HG03039 (cell line): Measurements from ENCODE around the gene SPATA1.

Experiments used
- ATAC-seq: cut with Tn5 transposase; IDR thresholded peaks from one replicate; pipeline ENCODE4 v1.9.1; 2021; ENCODE audit warnings: mild to moderate bottlenecking, moderate library complexity; ENCODE audit not compliant: unreplicated experiment

The SPATA1 gene, protein sequence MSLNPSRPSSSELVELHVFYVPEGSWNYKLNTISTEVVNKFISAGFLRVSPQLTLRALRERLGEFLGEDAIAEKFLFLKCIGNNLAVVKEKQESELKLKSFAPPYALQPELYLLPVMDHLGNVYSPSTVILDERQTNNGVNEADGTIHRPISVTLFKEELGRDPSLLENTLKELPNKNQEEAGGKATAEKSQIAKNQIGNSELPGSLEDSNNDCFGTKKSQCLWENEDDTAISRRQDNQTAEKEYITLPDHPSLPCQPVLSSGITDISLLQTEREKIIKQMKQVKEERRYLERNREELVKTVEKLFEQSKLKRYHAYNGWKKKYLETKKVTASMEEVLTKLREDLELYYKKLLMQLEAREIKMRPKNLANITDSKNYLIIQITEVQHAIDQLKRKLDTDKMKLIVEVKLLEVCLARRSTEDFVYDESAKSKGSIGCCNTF

DNA sequence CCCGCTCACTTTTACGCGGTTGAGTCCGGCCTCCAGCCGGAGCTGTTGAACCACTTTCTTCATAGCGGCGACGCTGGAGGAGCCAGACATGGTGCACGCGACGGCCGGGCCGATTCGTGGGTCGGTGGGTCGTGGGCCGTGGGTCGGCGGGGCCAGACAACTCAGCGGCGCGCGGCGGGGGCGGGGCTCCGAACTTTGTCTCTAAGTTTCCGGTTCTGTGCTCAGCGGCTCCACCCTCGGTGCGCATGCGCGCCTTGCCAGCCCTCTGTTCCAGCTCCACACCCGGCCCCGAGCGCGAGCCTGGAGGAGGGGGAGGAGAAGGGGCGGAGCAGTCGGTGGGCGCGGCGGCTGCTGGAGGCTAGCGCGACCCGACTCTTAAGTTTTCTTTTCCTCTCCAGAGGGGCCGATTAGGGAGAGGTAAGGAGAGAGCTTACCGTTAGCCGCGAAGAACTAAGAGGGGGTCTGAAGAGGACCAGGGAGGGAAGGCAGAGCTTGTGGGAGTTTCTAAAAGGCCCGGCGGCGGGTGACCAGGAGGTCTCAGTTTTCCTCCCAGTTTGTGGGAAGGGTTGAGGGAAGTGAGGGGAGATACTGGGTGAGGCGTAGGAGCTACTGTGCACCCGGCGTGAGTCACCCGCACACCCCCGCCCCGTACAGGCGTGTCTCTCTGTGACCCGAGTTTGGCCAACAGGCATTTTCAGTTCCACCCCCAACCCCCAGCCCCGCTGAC, at the start of gene SPATA1, which contains the start of gene GNG5:
Gene SPATA1, plus strand, starts transcription at position 385 of the 727 bp plus-strand sequence. CDS start 9,974 bp downstream, outside the sequence.
Gene GNG5, minus strand, starts transcription at position 580 of the 727 bp plus-strand sequence. Its CDS starts 490 bp downstream, at position 90.
- peak; percentile 79 for ATAC-seq

DNA sequence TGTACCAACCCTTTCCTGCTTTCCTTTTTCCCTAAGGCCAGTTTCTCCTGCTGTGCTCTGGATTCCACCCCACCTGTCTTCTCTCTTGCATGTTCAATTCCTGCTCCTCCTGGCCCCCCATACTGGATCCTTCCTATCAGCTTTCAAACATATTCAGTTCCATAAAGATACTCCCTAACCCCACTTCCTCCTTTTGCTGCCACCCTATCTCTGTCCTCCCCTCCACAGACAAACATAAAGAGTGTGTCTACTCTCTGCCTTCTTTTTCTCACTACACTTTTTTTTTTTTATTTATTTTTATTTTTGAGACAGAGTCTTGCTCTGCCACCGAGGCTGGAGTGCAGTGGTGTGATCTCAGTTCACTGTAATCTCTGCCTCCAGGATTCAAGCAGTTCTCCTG, 44.1 kb upstream of the SPATA1 start:
- no peak for ATAC-seq

DNA sequence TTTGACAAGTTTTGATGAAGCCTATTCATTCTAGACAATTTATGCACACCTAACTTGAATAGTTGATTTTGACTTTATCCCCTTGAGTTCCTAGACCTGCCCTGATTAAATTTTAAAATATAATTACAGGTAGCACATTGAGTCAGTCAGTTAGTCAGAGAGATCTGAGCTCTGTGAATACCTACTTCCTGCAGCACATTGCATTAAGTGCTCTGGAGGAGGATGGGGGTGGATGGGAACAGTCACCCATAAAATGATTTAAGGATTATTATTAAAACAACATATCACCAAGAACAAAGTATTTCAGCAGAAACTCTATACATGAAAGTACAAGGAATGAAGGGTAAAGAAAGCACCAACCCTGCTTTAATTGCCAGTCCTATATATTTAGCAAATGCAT, 38.9 kb upstream of the SPATA1 start:
- no peak for ATAC-seq

DNA sequence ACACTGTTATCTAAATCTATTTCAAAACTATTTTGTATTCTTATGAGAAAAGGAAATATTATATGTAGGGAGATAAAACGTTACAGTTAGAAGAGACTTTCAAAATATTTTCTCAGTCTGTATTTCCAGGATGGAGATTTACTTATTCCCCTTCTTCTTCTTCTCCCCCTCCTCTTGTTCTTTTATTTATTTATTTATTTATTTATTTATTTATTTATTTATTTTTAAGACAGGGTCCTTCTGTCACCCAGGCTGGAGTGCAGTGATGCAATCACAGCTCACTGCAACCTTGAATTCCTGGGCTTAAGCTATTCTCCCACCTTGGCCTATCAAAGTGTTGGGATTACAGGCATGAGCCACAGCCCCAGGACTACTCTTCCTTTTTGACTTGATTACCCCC, 30.0 kb upstream of the SPATA1 start:
- no peak for ATAC-seq

DNA sequence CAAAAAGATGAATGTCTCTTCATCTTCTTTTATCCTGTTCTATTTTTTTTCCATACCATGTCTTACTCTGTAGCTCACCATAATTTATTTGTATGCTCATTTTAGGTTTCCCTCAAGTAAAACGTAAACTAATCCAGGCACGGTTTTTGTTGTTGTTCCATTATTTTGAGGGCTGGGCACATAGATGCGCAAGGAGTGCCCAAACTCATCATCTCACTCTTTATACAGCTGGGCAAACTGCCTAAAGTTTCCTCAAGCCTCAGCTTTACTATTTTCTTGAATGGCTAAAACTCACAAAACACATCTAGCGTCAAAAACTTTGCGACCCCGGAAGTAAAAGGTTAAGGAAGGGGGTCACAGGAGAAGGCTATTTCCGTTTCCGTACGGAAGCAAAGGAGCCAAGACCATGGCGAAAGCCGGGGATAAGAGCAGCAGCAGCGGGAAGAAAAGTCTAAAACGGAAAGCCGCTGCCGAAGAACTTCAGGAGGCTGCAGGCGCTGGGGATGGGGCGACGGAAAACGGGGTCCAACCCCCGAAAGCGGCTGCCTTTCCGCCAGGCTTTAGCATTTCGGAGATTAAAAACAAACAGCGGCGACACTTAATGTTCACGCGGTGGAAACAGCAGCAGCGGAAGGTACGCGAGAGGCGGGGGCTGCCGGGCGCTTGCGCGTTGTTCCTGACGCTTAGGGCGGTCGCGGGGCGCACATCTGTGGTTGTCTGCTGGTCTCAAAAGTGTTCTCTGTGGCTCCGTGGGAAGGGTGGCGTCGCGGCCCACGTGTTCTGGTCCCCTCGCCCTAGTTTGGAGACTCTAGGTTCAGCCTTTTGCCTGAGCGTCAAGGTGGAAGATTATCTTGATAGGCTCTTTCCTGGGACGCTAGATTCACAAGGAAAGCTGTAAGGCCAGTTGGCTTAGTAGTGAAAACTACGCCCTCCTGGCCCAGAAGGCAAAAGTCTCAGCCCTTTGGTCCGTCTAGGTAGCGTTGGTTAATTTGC, 27.0 kb upstream of the SPATA1 start, which contains the start of gene RPF1:
Gene RPF1, plus strand, starts transcription at position 391 of the 993 bp plus-strand sequence. Its CDS starts 16 bp downstream, at position 407.
- peak; percentile 94 for ATAC-seq

DNA sequence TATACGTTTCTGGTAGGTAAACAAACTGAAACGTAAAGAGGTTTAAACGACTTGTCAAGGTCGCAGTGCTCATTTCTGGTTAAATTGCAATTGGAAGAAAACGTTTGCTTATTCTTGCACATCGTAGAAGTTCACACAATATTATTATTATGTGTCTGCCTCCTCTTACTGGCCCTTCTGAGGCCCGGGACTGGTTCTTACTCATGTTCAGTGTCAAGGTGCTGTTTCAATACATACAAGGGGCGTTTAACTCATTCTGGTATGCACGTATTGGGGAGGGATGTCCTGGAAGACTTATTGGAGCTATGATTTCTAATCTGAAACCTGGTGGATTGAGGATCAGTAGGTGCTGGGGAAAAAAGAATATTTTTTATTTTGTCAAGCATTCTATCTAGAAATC, 26.2 kb upstream of the SPATA1 start:
- peak; percentile 1 for ATAC-seq

DNA sequence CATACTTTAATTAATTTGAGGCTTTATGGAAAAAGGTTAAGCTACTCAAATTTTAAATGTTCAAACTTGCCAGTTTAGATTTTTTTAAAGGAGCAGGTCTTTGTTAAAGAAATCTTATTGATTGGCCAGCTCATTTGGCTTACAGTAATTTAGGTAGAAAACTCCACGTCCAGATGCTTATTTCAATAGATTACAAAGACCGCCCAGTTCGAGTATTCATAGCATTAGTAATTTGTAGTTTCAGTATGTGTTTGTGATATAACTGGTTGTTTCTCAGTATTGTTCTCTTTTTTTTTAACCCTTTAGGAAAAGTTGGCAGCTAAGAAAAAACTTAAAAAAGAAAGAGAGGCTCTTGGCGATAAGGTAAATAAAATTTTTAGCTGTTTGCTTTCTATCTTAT, 25.5 kb upstream of the SPATA1 start:
- ATAC-seq: peak; percentile 37

DNA sequence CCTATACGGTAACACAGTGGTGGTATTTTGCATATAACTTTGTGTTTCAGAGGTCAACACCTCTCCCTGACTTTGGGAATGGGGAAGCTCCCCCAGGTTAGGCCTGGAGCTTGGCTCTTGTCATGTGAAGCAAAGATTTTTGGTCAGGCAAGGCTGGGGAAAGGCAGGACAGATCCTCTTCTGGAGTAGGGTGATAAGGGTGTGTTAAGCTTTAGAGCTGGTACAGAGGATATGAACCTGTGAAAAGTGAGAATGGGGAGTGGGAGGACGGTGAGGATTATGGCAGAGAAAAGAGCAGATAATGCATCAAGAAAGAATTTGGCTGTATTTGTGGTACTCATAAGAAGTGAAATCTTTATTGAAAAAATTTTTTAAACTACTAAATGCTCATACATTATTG, 24.9 kb upstream of the SPATA1 start:
- no peak for ATAC-seq

DNA sequence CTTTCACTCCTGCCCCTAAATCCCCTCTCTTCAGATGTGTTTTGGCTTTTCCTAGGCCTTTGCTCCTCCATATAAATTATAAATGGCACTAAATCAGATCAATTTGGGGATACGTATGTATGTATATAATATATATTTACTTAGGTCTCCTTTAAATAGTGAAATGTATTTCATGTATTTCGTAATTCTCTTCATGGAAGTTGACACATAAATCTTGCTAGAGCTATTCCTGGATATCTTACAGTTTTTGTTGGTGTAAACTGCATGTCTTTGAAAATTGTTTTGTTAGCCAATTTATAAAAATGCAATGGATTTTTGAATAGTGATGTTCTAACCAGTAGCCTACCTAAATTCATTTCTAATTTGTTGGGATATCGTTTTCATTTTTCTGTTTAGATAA, 18.1 kb upstream of the SPATA1 start:
- no peak for ATAC-seq

DNA sequence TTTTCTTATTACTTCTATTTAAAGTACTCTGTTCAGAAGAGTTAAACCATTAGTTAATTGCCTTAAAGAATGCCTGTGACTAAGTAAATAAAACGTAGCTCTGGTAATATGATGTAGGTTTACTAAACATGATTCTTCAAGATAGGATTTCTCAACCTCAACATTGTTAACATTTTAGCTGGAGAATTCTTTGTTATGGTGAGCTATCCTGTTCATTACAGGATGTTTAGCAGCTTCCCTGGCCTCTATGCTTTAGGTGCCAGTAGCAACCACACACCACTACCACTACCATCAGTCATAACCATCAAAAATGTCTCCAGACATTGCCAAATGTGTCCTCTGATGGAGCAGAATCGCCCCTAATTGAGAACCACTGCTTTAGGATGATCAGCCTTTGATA, 16.4 kb upstream of the SPATA1 start:
- ATAC-seq: no peak

DNA sequence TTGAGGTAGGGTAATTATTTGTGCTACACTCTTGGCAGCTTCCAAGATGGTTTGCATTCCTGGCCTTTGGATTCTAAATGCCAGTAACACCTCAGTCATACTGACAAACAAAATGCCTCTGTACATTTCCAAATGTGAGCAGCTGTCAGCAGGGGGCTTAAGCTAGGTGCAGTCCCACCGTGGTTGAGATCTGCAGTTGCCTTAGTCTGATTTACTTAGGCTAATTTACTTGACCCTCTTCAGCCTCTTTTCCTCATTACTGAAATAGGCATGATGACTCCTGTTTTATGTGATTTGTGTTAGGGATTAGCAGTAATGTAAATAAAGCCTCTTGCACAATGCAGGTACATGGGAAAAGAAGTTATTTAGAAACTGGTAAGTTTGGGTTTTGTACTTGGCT, 13.5 kb upstream of the SPATA1 start:
- no peak for ATAC-seq

DNA sequence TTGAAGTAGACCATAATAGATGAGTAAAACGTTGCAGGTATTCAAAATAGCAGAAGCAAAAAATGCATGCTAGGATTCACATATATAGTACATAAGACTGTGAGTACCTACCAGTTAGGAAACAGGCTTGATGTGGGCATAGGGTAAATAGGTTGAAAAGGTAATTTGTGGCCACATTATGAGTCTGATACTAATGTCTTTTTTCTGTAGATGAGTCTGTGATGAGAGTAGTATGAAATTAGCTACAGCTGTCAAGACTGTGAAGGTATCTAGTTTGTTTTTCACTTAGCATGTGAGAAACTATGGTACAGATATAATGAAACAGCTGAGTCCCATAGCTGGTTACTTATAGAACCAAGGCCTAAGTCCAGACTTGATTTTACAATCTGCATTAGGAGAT, 12.4 kb upstream of the SPATA1 start:
- ATAC-seq: no peak

DNA sequence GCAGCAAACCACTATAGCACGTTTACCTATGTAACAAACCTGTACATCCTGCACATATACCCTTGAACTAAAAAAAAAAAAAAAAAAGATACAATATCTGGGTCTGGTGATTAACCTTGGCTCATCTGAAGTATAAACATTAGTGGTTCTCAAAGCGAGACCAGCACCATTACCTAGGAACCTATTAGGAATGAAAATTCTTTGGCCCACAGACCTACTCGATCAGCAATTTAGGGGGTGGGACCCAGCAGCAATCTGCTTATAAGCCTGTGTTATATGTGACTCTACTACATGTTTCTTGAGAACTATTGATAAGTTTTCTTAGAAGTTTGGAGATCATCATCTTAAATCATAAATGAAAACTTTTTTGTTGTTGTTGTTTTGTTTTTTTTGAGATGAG, 9.7 kb upstream of the SPATA1 start:
- ATAC-seq: no peak

DNA sequence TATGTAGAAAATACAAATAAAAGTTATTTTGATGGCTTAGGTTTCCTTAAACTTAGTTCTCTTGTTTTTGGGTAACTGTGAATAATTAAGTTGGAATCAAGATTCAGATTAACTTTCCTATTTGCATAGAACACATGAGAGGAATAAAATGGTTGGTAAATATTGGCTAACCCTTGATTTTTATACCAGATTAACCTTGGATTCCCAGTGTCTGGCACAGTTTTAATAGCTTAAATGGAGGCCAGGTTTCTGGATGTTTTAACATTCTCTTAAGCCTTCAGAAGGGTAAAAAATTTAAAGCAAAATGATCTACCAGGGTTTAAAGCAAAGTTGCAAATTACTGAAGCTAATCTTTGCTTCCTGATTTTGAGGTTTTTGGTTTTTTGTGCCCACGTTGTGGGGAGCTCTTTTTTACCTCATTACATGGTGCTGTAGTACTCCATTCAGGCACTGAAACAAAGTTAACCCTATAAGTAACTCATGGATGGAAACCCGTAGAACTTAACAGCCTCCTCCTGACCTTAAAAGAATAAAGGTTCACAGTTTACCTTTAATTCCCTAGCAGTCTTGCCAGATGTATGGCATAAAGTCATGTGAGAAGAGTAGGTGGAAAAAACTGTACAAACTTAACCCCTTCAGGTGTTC, 8.4 kb upstream of the SPATA1 start:
- ATAC-seq: no peak

DNA sequence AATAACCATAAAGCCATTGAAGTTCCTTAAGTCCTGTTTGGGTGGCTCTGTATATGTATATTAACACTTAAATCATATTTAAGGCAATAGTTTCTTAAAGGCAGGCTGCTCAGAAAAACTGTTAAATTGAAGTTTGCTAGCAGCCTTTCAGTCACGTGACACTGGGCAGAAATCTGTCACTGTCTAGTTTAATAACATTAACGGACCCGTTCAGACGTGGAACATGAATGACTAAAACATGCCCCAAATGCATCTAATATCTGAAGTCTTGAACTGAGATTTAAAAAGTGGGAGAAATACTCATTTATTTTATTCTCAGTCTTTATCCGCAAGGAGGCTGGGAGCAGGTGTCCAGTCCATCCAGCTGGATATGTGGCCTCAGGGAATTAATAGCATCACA, 3.3 kb upstream of the SPATA1 start:
- no peak for ATAC-seq

DNA sequence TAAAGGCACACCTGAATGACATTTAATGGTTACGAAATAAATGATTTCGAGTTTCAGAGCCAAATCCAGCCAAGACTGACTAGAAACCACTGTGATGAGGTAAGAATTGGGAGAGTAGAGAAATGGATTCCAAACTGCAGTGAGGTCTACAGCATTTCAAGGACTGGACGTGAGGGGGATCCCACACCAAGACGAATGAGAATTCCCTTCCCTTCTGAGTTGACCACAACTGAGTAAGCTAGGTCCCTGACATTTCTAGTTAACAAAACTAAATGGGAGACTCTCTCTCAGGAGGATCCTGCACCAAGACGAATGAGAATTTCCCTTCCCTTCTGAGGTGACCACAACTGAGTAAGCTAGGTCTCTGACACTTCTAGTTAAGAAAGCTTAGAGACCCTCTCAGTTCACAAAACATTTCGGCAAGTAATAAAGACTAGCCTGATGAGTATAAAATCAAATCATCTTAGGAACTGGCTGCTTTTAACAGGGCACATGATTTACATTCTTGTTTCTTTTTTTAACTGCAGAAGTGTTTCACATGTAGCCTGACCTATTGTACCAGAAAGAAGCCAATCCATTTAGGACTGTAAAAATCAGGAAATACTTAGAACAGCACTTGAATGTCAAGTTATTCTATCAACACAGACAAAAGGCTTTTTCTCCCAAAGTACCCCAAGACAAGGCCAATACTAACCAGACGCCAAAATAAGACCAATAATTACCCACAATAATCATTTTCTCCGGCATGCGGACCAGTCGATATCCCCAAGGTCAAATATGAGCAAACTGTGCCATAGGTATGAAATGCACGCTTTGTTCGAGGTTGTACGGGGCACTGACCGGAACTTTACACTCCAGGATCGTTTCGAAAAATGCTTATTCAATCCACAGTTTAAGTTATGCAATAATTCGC, 1.4 kb upstream of the SPATA1 start:
- no peak for ATAC-seq

DNA sequence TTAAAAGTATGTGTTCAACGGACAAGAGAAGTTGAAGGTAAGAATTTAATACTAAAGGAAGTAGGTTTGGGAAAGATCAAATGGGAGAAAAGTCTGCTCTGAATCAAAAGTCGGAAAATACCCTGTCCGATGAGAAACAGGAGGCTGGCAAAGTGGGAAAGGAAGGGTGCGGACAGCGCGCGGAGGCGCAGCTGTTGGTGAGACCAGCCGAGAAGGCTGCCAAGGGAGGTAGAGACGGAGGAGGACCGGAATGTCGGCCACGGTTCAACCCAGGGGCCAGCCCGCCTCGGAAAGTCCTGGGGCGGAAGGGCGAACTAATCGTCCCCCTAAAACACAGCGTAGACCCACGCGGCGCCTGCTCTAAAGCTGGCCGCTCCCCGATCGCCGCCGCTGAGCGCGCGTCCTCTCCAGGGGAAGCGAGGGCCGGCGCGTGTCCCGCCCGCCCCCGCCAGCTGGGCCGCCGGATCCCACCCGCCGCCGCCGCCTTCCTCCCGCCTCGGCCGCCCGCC, 639 bp upstream of the SPATA1 start:
- ATAC-seq: peak; percentile 23

DNA sequence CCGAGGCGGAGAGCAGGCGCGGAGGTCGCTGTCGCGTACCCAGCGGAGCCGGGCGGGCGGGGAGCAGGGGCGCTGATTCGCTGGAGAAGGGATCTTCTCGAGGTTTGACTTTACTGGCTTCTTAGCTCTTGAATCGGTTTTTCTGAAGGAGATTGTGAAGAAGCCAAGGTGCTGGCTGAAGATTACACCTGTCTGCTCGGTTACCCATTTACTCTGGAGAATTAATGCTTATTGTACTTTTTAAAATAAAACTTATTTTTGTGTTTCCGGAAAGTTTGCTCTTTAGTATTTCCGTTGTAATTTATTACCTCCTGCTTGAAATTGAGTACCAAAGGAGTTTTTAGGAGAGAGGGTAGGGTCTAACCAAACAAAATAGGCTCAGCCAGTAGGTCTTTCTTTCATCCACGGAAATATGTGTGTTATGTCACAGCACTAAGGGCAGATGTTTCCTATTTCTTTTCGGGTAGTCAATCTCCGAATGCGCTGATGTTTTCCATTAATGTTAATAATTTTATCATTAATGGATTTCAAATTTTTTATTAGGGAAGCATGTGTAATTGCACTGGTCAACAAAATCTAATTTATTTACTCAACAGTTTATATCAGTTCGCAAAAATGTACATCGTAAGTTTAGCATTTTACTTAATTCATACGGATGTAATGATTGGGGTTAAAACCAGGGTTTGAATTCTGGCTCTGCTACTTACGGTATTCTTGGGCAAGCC, 705 bp downstream of the SPATA1 start:
- no peak for ATAC-seq
